ENCODE results near the gene COG8. TPM values are rescaled to one million over a fixed set of nuclear protein-coding genes. Genes with fewer than 3 reads are reported as not detected.

Gene COG8
- total RNA-seq = 10 to 100 TPM; 27.9 to 40.1 (median 37.5) TPM

DNA sequence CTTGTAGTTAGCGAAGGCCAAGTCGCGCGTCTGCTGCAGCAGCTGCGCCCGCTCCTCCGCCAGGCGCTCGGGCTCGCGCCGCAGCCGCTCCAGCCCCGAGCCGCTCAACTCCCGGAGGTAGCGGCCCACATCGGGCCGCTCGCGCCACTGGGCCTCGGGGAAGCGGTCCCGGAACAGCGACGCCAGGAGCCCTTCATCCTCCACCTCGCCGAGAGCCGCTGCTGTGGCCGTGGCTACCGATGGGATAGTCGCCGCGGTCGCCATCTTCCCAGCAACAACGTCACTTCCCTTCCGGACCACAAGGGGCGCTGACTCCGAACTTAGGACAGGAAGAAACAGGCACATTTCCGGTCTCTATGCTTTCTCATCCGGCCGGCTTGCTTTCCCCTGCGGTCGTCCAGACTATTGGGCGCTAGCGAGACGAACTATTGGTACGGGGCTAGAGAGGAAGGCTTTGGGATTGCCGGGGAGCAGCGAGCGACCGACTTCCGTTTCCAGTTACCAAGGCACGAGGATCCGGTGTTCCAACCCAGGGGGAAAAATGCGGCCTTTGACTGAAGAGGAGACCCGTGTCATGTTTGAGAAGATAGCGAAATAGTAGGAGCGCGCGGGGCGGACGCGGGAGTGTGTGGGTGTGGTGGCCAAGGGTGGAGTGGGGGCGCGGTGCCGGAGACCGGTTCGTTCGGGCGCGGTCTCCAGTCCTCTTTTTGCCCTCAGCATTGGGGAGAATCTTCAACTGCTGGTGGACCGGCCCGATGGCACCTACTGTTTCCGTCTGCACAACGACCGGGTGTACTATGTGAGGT is at the start of gene COG8, which contains the start of gene NIP7:
Gene COG8, minus strand, starts transcription at position 276 of the 806 bp plus-strand sequence. Its CDS starts 12 bp downstream, at position 264.
Gene NIP7, plus strand, starts transcription at position 484 of the 806 bp plus-strand sequence. Its CDS starts 58 bp downstream, at position 542.
- TF ChIP-seq, protein P1, sequence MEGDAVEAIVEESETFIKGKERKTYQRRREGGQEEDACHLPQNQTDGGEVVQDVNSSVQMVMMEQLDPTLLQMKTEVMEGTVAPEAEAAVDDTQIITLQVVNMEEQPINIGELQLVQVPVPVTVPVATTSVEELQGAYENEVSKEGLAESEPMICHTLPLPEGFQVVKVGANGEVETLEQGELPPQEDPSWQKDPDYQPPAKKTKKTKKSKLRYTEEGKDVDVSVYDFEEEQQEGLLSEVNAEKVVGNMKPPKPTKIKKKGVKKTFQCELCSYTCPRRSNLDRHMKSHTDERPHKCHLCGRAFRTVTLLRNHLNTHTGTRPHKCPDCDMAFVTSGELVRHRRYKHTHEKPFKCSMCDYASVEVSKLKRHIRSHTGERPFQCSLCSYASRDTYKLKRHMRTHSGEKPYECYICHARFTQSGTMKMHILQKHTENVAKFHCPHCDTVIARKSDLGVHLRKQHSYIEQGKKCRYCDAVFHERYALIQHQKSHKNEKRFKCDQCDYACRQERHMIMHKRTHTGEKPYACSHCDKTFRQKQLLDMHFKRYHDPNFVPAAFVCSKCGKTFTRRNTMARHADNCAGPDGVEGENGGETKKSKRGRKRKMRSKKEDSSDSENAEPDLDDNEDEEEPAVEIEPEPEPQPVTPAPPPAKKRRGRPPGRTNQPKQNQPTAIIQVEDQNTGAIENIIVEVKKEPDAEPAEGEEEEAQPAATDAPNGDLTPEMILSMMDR (IDR thresholded peaks at IDR 0.05; ENCODE audit: low read depth) = no peak

GRCh38 chr16:69386596-69386995 is 47.2 kb upstream of the COG8 start:
- TF ChIP-seq, protein P1 (IDR thresholded peaks at IDR 0.05; ENCODE audit: low read depth) = no peak

GRCh38 chr16:69384974-69385373 is 45.6 kb upstream of the COG8 start:
- TF ChIP-seq, protein P1 (IDR thresholded peaks at IDR 0.05; ENCODE audit: low read depth) = no peak

GRCh38 chr16:69382421-69382820 is 43.1 kb upstream of the COG8 start:
- TF ChIP-seq, protein P1 (IDR thresholded peaks at IDR 0.05; ENCODE audit: low read depth) = no peak

GRCh38 chr16:69381231-69381630 is 41.9 kb upstream of the COG8 start:
- TF ChIP-seq, protein P1 (IDR thresholded peaks at IDR 0.05; ENCODE audit: low read depth) = no peak

- TF ChIP-seq, protein P1 (IDR thresholded peaks at IDR 0.05; ENCODE audit: low read depth) = no peak
Observed at GRCh38 chr16:69378760-69379159, 39.4 kb upstream of the COG8 start.

DNA sequence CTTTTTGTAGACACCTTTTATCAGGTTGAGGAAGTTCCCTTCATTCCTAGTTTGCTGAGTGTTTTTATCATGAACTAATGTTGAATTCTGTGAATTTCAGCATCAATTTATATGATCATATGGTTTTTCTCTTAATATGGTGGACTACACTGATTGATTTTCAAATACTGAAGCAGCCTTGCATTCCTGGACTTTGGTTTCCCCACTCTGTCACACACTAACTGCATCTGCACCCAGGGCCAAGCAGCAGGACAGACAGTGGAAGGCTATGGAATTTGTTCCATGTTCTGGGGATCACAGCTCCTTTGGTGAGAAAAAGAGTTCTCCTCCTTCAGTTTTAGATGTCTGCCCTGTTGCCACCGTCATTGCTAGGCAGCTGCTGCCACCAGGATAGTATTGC is 38.7 kb upstream of the COG8 start:
- TF ChIP-seq, protein P1 (IDR thresholded peaks at IDR 0.05; ENCODE audit: low read depth) = no peak

All from subcutaneous adipose tissue (tissue), 4 donors.